Measurements from ENCODE around the gene INMT.

DNA sequence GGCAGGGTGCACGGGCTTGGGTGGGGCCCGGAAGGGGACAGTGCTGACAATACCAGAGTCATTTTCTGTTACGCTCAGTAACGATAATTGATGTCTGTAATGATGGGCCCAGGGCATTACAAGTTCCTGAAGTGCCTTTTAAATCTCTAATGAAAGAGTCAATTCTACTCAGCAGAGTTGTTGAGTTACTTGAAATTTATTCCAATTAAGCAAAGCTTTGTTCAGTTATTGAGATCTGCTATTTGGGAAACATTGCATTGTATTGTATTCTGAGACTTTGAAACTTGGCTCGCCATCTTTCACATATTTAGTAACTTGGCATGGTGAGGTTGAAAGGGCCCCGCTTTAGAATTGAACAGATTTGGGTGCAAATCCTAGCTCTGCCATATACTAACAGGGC, 54.0 kb downstream of the INMT start:
- TF ChIP-seq, protein P1, sequence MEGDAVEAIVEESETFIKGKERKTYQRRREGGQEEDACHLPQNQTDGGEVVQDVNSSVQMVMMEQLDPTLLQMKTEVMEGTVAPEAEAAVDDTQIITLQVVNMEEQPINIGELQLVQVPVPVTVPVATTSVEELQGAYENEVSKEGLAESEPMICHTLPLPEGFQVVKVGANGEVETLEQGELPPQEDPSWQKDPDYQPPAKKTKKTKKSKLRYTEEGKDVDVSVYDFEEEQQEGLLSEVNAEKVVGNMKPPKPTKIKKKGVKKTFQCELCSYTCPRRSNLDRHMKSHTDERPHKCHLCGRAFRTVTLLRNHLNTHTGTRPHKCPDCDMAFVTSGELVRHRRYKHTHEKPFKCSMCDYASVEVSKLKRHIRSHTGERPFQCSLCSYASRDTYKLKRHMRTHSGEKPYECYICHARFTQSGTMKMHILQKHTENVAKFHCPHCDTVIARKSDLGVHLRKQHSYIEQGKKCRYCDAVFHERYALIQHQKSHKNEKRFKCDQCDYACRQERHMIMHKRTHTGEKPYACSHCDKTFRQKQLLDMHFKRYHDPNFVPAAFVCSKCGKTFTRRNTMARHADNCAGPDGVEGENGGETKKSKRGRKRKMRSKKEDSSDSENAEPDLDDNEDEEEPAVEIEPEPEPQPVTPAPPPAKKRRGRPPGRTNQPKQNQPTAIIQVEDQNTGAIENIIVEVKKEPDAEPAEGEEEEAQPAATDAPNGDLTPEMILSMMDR (IDR thresholded peaks at IDR 0.05): no peak
- TF ChIP-seq POLR2A (IDR thresholded peaks at IDR 0.05): no peak
